GM12878 (cell line): ENCODE results near the gene LFNG. TPM values are rescaled to one million over a fixed set of nuclear protein-coding genes. Genes with fewer than 3 reads are reported as not detected.
A peak's percentile ranks its signal among the peaks of the same experiment; 100 is the strongest.

ENCODE experiments used
- CHD2 ChIP-seq: IDR thresholded peaks from 2 replicates; pipeline ENCODE4 v1.6.1; 2011; ENCODE audit warnings: low read depth, low read length, improper control_type of control experiment, borderline replicate concordance
- CREM ChIP-seq: IDR thresholded peaks from 2 replicates; pipeline ENCODE4 v1.6.1; 2014; ENCODE audit warnings: antibody characterized with exemption, low read depth
- DPF2 ChIP-seq: fragments of 450-650 bp; IDR thresholded peaks from 2 replicates; pipeline ENCODE4 v1.6.1; 2017; ENCODE audit warnings: mild to moderate bottlenecking
- EED ChIP-seq: sonication (generic); IDR thresholded peaks from 2 replicates; pipeline ENCODE4 v1.6.1; 2016; ENCODE audit warnings: antibody characterized with exemption, low read depth
- IKZF2 ChIP-seq, 2 experiments: fragments of 450-650 bp; IDR thresholded peaks; 2 replicates each; pipeline ENCODE4 v1.6.1; 2017; ENCODE audit warnings: mild to moderate bottlenecking in 2 of 2, moderate library complexity in 2 of 2
- MYB ChIP-seq: fragments of 150-350 bp; IDR thresholded peaks from 2 replicates; pipeline ENCODE4 v1.6.1; 2014; ENCODE audit warnings: mild to moderate bottlenecking, low read depth, low read length, borderline replicate concordance
- PAX5 ChIP-seq: IDR thresholded peaks from 2 replicates; pipeline ENCODE4 v1.6.1; 2011; ENCODE audit warnings: low read depth, low read length, borderline replicate concordance
- PAX8 ChIP-seq: fragments of 450-650 bp; IDR thresholded peaks from 2 replicates; pipeline ENCODE4 v1.6.1; 2017; ENCODE audit warnings: mild to moderate bottlenecking, moderate library complexity
- POLR2AphosphoS2 ChIP-seq: IDR thresholded peaks from 2 replicates; pipeline ENCODE4 v1.6.1; 2011; ENCODE audit warnings: low read depth, mild to moderate bottlenecking, low read length, improper control_type of control experiment, moderate library complexity
- PRDM15 ChIP-seq: fragments of 450-650 bp; formaldehyde crosslinking; IDR thresholded peaks from 2 replicates; pipeline ENCODE4 v1.4.0; 2020; ENCODE audit warnings: mild to moderate bottlenecking, moderate library complexity
- RAD51 ChIP-seq: fragments of 450-650 bp; IDR thresholded peaks from 2 replicates; pipeline ENCODE4 v1.6.1; 2016; ENCODE audit warnings: moderate library complexity, mild to moderate bottlenecking, inconsistent platforms
- SKIL ChIP-seq: fragments of 450-650 bp; IDR thresholded peaks from 2 replicates; pipeline ENCODE4 v1.6.1; 2017; ENCODE audit warnings: mild to moderate bottlenecking, low read depth, inconsistent platforms; ENCODE audit not compliant: poor library complexity, severe bottlenecking
- SP1 ChIP-seq: IDR thresholded peaks from one replicate; pipeline ENCODE4 v1.6.1; 2011; ENCODE audit warnings: low read depth, low read length
- SREBF2 ChIP-seq: IDR thresholded peaks from 2 replicates; pipeline ENCODE4 v1.6.1; 2012; ENCODE audit warnings: mild to moderate bottlenecking, low read length
- USF2 ChIP-seq: IDR thresholded peaks from 2 replicates; pipeline ENCODE4 v1.6.1; 2011; ENCODE audit warnings: low read depth, low read length, improper control_type of control experiment, borderline replicate concordance
- ZBED1 ChIP-seq: IDR thresholded peaks from 2 replicates; pipeline ENCODE4 v1.6.1; 2016; ENCODE audit warnings: borderline replicate concordance
- ZNF24 ChIP-seq: fragments of 450-650 bp; IDR thresholded peaks from 2 replicates; pipeline ENCODE4 v1.6.1; 2017; ENCODE audit warnings: antibody characterized with exemption, mild to moderate bottlenecking
- ZNF274 ChIP-seq: IDR thresholded peaks from one replicate; pipeline ENCODE4 v1.8.0; 2011; ENCODE audit not compliant: insufficient read length, insufficient read depth
- polyA plus RNA-seq, 11 experiments: library from polyadenylated mRNA; depleted of rRNA in 4 of 11; unstranded in 6 of 11; stranded (reverse) in 5 of 11; fragments of >200 nt; fragmentation: Nextera tagmentation in 4 of 11; fragmentation: Illumina TruSeq in 1 of 11; extraction: Ambion mirVana in 4 of 11; extraction: Trizol in 1 of 11; gene quantifications; 1 replicate in 1 of 11; 2 replicates in 10 of 11; pipeline versions ENCODE4 v1.2.1 to v1.2.3, GENCODE V29; 2011 to 2016; ENCODE audit warnings: inconsistent platforms in 2 of 11, missing spikeins in 2 of 11, low read depth in 1 of 11
- total RNA-seq, 4 experiments: library from RNA; depleted of rRNA in 3 of 4; stranded (reverse); fragments of >200 nt in 3 of 4; fragmentation: Illumina TruSeq in 1 of 4; extraction: Trizol in 1 of 4; gene quantifications; 2 replicates each; pipeline versions ENCODE4 v1.2.1 to v1.2.3, GENCODE V29; 2013 to 2021
- TF ChIP-seq, protein P1 (sequence below): fragments of 150-350 bp; IDR thresholded peaks from 2 replicates; pipeline ENCODE4 v1.6.1; 2014; ENCODE audit warnings: mild to moderate bottlenecking, low read depth, low read length
- TF ChIP-seq, protein P2 (sequence below), 3 experiments: IDR thresholded peaks in 2 of 3; conservative IDR thresholded peaks in 1 of 3; 2 replicates each; pipeline ENCODE4 v1.5.1; 2011; ENCODE audit warnings: low read depth in 3 of 3, low read length in 3 of 3, mild to moderate bottlenecking in 3 of 3, control low read depth in 2 of 3, moderate library complexity in 2 of 3, inconsistent platforms in 1 of 3, mixed read lengths in 1 of 3; ENCODE audit not compliant: control insufficient read depth in 2 of 3, insufficient read depth in 1 of 3; ENCODE audit errors: extremely low read depth in 1 of 3

LFNG gene
- total and polyA plus RNA-seq, 10 of the 15 experiments (the other 5 are each of a cell fraction or from before 2014, with no cell fraction given), result 0.09 to 0.68 (median 0.33) TPM; not detected in 2

DNA sequence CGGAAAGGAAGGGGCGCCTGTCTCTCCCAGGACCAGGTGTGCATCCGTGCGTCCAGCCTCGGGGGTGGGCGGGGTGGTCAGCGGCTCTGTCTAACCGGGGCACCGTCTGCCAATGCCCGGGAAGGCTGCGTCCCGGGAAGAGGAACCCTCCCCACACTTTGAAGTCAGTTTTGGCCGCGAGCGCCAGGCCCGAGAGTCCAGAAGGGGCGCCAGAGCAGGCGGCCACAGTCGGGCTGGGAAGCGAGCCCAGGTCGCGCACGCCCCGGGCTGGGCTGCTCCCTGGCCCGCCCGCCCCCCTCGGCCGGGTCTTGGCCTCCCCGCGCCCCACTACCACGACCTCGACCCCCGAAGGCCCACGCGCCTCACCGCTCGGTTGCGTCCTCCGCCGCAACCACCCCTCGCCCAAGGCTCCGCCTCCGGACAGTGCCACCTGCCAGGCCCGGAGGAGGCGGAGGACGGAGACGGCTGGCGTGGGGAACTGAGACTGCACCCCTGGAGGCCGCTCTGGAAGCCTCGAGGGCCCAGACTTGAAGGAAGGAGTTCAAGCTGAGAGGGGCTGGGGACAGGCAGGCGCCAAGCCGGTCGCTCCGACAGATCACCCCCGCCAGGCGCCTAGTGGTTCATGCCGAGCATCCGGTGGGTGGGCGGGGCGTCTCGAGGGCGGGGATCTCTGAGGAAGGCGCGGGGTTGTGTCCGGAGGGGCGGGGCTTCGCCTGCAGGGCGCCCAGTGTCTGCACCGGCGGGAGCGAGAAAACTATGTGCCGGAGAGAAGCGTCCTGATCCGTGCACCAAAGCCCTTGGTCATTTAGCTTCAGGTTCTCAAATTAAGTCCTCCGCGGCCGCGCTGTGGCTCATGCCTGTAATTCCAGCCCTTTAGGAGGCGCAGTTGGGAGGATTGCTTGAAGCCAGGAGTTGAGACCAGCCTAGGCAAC, 35.8 kb downstream of the LFNG start, which contains the start of gene BRAT1 (continued):
- TF ChIP-seq SKIL (peak; percentile 81), CREM (no peak), ZBED1 (no peak), ZNF274 (no peak), IKZF2 (IDR thresholded peaks at IDR 0.05) (no peak), MYB (no peak), SREBF2 (no peak), CHD2 (no peak), POLR2AphosphoS2 (no peak), PAX8 (no peak), EED (no peak), RAD51 (no peak), DPF2 (peak; percentile 69), PAX5 (no peak), SP1 (peak; percentile 27), PRDM15 (CRISPR knock-in tag) (no peak), ZNF24 (no peak), USF2 (no peak)
- TF ChIP-seq, protein P1, sequence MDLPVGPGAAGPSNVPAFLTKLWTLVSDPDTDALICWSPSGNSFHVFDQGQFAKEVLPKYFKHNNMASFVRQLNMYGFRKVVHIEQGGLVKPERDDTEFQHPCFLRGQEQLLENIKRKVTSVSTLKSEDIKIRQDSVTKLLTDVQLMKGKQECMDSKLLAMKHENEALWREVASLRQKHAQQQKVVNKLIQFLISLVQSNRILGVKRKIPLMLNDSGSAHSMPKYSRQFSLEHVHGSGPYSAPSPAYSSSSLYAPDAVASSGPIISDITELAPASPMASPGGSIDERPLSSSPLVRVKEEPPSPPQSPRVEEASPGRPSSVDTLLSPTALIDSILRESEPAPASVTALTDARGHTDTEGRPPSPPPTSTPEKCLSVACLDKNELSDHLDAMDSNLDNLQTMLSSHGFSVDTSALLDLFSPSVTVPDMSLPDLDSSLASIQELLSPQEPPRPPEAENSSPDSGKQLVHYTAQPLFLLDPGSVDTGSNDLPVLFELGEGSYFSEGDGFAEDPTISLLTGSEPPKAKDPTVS, result 0 out of 2 replicates have a peak, but pooled peaks have one; percentile 29
- TF ChIP-seq, protein P2, sequence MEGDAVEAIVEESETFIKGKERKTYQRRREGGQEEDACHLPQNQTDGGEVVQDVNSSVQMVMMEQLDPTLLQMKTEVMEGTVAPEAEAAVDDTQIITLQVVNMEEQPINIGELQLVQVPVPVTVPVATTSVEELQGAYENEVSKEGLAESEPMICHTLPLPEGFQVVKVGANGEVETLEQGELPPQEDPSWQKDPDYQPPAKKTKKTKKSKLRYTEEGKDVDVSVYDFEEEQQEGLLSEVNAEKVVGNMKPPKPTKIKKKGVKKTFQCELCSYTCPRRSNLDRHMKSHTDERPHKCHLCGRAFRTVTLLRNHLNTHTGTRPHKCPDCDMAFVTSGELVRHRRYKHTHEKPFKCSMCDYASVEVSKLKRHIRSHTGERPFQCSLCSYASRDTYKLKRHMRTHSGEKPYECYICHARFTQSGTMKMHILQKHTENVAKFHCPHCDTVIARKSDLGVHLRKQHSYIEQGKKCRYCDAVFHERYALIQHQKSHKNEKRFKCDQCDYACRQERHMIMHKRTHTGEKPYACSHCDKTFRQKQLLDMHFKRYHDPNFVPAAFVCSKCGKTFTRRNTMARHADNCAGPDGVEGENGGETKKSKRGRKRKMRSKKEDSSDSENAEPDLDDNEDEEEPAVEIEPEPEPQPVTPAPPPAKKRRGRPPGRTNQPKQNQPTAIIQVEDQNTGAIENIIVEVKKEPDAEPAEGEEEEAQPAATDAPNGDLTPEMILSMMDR (IDR thresholded peaks at IDR 0.05 in 2 of 3, conservative IDR thresholded peaks at IDR 0.05 in 1 of 3; ENCODE audit: control insufficient read depth in 2 of 3, extremely low read depth in 1 of 3, insufficient read depth in 1 of 3, low read depth in 3 of 3, low read length in 3 of 3), result peak; percentile 42 to 63 (median 45)
